GM12878 (cell line): Measurements from ENCODE around the gene ORAI3. TPM values are rescaled to one million over a fixed set of nuclear protein-coding genes. Genes with fewer than 3 reads are reported as not detected.

ENCODE experiments used
- ATAC-seq: fragments of 200-7000 bp; cut with Tn5 transposase; 3 replicates; pipeline ENCODE4 v1.9.1; 2020; ENCODE audit warnings: mild to moderate bottlenecking, moderate library complexity
- BruUV-seq: library from RNA; stranded (reverse); fragments of 400-500 nt; replicated peaks from 2 replicates; lab custom pipeline; 2021; lab: Mats Ljungman, UMichigan
- CTCF ChIA-PET: fragments of 300-600 bp; sonication (Branson Sonifier 250); formaldehyde crosslinking; extraction: SDS; loops from one replicate; lab custom pipeline; 2021; ENCODE audit warnings: inconsistent platforms; lab: Yijun Ruan, JAX
- POLR2A ChIA-PET: fragments of 350-600 bp; formaldehyde crosslinking; extraction: SDS; loops from one replicate; lab custom pipeline; 2021; ENCODE audit warnings: inconsistent platforms; lab: Charles Lee
- RAD21 ChIA-PET: fragments of 300-600 bp; sonication (Branson Sonifier 250); formaldehyde crosslinking; loops from one replicate; lab custom pipeline; 2023; ENCODE audit warnings: antibody characterized with exemption; ENCODE audit not compliant: unreplicated experiment; lab: Charles Lee
- SMC1A ChIA-PET: fragments of 300-600 bp; sonication (Branson Sonifier 250); formaldehyde crosslinking; loops from one replicate; lab custom pipeline; 2023; ENCODE audit not compliant: unreplicated experiment, uncharacterized antibody; lab: Charles Lee
- DNase-seq: peaks from one replicate; pipeline ENCODE4 v3.0.0-alpha.2; 2011; ENCODE audit warnings: low read depth, low spot score
- FAIRE-seq: peaks from 3 replicates; lab custom pipeline; 2011; peaks lifted over from hg19 to GRCh38; lab: Jason Lieb, UNC
- H2AFZ ChIP-seq: 2 replicates; pipeline ENCODE4 v1.6.0; 2011; ENCODE audit warnings: low read depth, low read length, control low read depth; ENCODE audit not compliant: control insufficient read depth
- H3K27ac ChIP-seq: 2 replicates; pipeline ENCODE4 v1.5.1; 2011; ENCODE audit warnings: control low read depth; ENCODE audit not compliant: control insufficient read depth, insufficient read depth
- H3K27me3 ChIP-seq, 2 experiments: replicated peaks in 1 of 2; 2 replicates each; pipeline versions ENCODE4 v1.6.0 to v1.6.1; 2011; ENCODE audit warnings: low read length in 1 of 2; ENCODE audit not compliant: control insufficient read depth in 2 of 2, insufficient read depth in 2 of 2
- H3K36me3 ChIP-seq, 2 experiments: 2 replicates each; pipeline ENCODE4 v1.5.1; 2011; ENCODE audit warnings: low read length in 1 of 2; ENCODE audit not compliant: control insufficient read depth in 2 of 2, insufficient read depth in 2 of 2
- H3K4me1 ChIP-seq: 2 replicates; pipeline ENCODE4 v1.6.1; 2011; ENCODE audit warnings: mild to moderate bottlenecking, low read length, moderate library complexity, mixed read lengths; ENCODE audit not compliant: control insufficient read depth, insufficient read depth
- H3K4me2 ChIP-seq: 2 replicates; pipeline ENCODE4 v1.6.0; 2011; ENCODE audit warnings: control low read depth; ENCODE audit not compliant: control insufficient read depth, insufficient read depth
- H3K4me3 ChIP-seq: fragments of 200-600 bp; sonication (generic); 2 replicates; pipeline ENCODE4 v1.5.1; 2016
- H3K79me2 ChIP-seq: 2 replicates; pipeline ENCODE4 v1.6.0; 2011; ENCODE audit warnings: low read length; ENCODE audit not compliant: control insufficient read depth, insufficient read depth
- H3K9ac ChIP-seq: 2 replicates; pipeline ENCODE4 v1.8.0; 2011; ENCODE audit warnings: low read length, control low read depth, mixed read lengths; ENCODE audit not compliant: control insufficient read depth, insufficient read depth
- H3K9me3 ChIP-seq: replicated peaks from 3 replicates; pipeline ENCODE4 v1.5.1; 2011; ENCODE audit warnings: mild to moderate bottlenecking, low read length; ENCODE audit not compliant: control insufficient read depth, insufficient read depth
- H4K20me1 ChIP-seq: 2 replicates; pipeline ENCODE4 v1.6.0; 2011; ENCODE audit not compliant: control insufficient read depth, insufficient read depth
- HCFC1 ChIP-seq: fragments of 150-350 bp; IDR thresholded peaks from 2 replicates; pipeline ENCODE4 v1.6.1; 2014; ENCODE audit warnings: low read length
- HSF1 ChIP-seq: fragments of 150-350 bp; IDR thresholded peaks from 2 replicates; pipeline ENCODE4 v1.6.1; 2014; ENCODE audit warnings: mild to moderate bottlenecking, low read depth, low read length
- WGBS: methylation state at CpG from one replicate; pipeline ENCODE4 v1.1.6; 2016; ENCODE audit warnings: low lambda C conversion rate; ENCODE audit not compliant: insufficient replicate concordance, insufficient coverage; ENCODE audit errors: missing lambda C conversion rate; 5-methylcytosine and 5-hydroxymethylcytosine counted together
- in situ Hi-C: fragments of 300-500 bp; cut with MboI; formaldehyde crosslinking; loops from 9 replicates; pipeline ENCODE4 v1.14.3; 2018; ENCODE audit warnings: mixed read lengths
- intact Hi-C: fragments of 100-400 bp; cut with micrococcal nuclease; formaldehyde crosslinking; loops from one replicate; pipeline ENCODE4 v1.14.2; 2022; ENCODE audit not compliant: unreplicated experiment
- polyA plus RNA-seq, 11 experiments: library from polyadenylated mRNA; depleted of rRNA in 4 of 11; unstranded in 6 of 11; stranded (reverse) in 5 of 11; fragments of >200 nt; fragmentation: Nextera tagmentation in 4 of 11; fragmentation: Illumina TruSeq in 1 of 11; extraction: Ambion mirVana in 4 of 11; extraction: Trizol in 1 of 11; gene quantifications; 1 replicate in 1 of 11; 2 replicates in 10 of 11; pipeline versions ENCODE4 v1.2.1 to v1.2.3, GENCODE V29; 2011 to 2016; ENCODE audit warnings: inconsistent platforms in 2 of 11, missing spikeins in 2 of 11, low read depth in 1 of 11
- total RNA-seq, 4 experiments: library from RNA; depleted of rRNA in 3 of 4; stranded (reverse); fragments of >200 nt in 3 of 4; fragmentation: Illumina TruSeq in 1 of 4; extraction: Trizol in 1 of 4; gene quantifications; 2 replicates each; pipeline versions ENCODE4 v1.2.1 to v1.2.3, GENCODE V29; 2013 to 2021

The ORAI3 gene
- total and polyA plus RNA-seq, 10 of the 15 experiments (the other 5 are each of a cell fraction or from before 2014, with no cell fraction given): 3.4 to 21.9 (median 16.2) TPM

DNA sequence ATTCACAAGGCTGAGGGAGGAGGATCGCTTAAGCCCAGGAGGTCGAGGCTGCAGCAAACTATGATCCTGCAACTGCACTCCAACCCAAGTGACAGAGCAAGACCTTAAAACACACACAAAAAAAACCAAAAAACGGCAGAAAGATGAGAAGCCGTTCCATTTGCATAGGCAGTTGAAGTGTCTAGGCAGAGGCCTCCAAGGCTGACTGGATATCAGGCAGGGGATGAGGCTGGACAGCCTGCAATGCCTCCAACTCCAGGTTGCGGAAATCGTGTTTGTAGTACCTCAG lies 27.5 kb upstream of the ORAI3 start:
- 0 out of 2 replicates have a peak, but pooled peaks have one; percentile 18 for TF ChIP-seq HCFC1
- no peak for TF ChIP-seq HSF1
- peak overlapping the region; percentile 51; the same call in 1 of the 2 replicates for H3K27ac ChIP-seq
- SMC1A ChIA-PET: interaction anchor here (2.9 kb wide), 1 partner anchor 77 kb away, joined by 24 read pairs; no protein-coding TSS in a partner anchor
- intact Hi-C loops (loop anchor here (1.0 to 10.0 kb wide), 4 partner anchors 77 to 267 kb away; partner anchors contain the start of genes CFAP119, FBRS, PRR14 and RNF40), in situ Hi-C loops (loop anchor here (5.0 kb wide), 1 partner anchor 79 kb away; no protein-coding TSS in a partner anchor)
- RAD21 ChIA-PET: no interaction called here
- no peak overlapping the region; the same call in 1 of the 2 replicates for H3K9ac ChIP-seq
- H3K9me3 ChIP-seq: no peaks in the 10 kb centered on the region
- H3K79me2 ChIP-seq: peaks cover 5% of the 10 kb centered on the region
- H4K20me1 ChIP-seq: no peaks in the 10 kb centered on the region
- DNase-seq (no peak), ATAC-seq (no peak), FAIRE-seq (peak; percentile 84)
- peak overlapping the region; percentile 99 for H3K4me2 ChIP-seq
- 17% methylated on average over 6 of the region's 6 CpGs for WGBS
- CTCF ChIA-PET: interaction anchor here (0.9 to 2.1 kb wide), 3 partner anchors 21 to 76 kb away, joined by 4 to 25 read pairs (median 4); no protein-coding TSS in a partner anchor
- no TSS peak for BruUV-seq
- H2AFZ ChIP-seq: peak overlapping the region; percentile 93
- H3K4me1 ChIP-seq: peaks cover 4% of the 10 kb centered on the region; the same call in 1 of the 2 replicates
- peak overlapping the region; percentile 86 for H3K4me3 ChIP-seq
- H3K27me3 ChIP-seq: no peaks in the 10 kb centered on the region
- POLR2A ChIA-PET: no interaction called here
- H3K36me3 ChIP-seq: no peaks in the 10 kb centered on the region; a peak in 1 of 4 replicates
